Right renal pelvis (tissue), 4 donors: ENCODE results near the gene CDC34. TPM values are rescaled to one million over a fixed set of nuclear protein-coding genes. Genes with fewer than 3 reads are reported as not detected.
A peak's percentile ranks its signal among the peaks of the same experiment; 100 is the strongest.

Experiments used
- DNase-seq, 4 donors: peaks; one replicate each; pipeline ENCODE4 v3.0.0-alpha.2; 2013; ENCODE audit warnings: low read depth in 4 of 4, low spot score in 3 of 4, missing footprints in 1 of 4
- polyA plus RNA-seq, 4 donors: library from polyadenylated mRNA; unstranded; fragments of 120-200 nt; gene quantifications; one replicate each; pipeline ENCODE4 v1.2.1, GENCODE V29; 2013; ENCODE audit not compliant: insufficient read length in 4 of 4

CDC34 gene
- polyA plus RNA-seq, 4 donors, result 56.1 to 75.0 (median 60.6) TPM

- no peak for DNase-seq
These were observed 12.8 kb upstream of the CDC34 start for GRCh38 chr19:518598-519231.

- DNase-seq, result no peak
These were observed 12.1 kb upstream of the CDC34 start for GRCh38 chr19:519449-519865.

DNA sequence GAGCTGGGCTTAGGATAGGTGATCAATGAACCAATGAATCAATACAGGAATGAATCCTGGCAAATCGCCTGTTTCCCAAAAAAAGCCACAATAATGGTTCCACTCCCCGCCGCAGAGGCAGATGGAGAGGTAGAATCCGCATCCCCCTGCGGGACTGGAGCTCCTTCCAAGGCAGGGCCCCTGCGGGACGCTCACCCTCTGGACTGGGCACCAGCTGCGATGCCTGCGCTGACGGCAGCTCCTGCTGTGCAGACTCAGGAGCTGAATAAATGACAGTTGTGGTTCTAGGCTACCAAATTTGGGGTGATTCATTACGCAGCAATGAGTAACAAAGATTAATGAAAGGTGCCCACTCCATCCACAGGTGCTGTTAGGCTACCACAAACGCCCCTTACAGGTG is 8.8 kb upstream of the CDC34 start:
- DNase-seq, result no peak

DNA sequence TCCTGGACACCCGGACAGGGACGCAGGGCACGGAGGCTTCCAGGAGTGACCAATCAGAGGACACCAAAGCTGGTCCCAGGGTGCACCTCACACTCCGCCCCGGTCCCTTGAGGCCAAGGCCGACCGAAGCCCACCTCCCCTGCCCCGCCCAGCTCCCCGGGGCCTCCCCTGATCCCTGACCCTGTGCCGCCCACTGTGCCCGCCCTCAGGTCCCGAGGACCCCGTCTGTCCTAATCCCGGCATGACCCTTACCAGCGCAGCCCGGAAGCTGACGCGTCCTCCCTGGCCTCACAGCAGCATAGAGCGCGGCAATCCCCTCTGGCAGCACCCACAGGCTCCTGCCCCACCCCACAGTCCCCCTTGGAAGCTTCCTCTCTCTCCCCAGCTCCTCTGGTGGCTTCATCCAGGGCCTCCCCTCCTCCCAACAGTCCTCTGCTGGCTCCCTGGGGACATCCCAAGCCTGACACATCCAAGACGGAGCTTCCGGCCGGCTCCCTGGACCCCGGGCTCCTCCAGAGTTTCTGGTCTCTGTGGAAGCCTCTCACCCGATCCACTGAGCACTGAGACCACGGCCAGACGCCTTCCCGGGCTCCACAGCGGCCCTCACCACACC is 7.4 kb upstream of the CDC34 start:
- DNase-seq, result no peak

GRCh38 chr19:525029-525428 is 6.5 kb upstream of the CDC34 start:
- DNase-seq, result no peak

GRCh38 chr19:525857-526419 is 5.6 kb upstream of the CDC34 start:
- DNase-seq, result no peak

DNA sequence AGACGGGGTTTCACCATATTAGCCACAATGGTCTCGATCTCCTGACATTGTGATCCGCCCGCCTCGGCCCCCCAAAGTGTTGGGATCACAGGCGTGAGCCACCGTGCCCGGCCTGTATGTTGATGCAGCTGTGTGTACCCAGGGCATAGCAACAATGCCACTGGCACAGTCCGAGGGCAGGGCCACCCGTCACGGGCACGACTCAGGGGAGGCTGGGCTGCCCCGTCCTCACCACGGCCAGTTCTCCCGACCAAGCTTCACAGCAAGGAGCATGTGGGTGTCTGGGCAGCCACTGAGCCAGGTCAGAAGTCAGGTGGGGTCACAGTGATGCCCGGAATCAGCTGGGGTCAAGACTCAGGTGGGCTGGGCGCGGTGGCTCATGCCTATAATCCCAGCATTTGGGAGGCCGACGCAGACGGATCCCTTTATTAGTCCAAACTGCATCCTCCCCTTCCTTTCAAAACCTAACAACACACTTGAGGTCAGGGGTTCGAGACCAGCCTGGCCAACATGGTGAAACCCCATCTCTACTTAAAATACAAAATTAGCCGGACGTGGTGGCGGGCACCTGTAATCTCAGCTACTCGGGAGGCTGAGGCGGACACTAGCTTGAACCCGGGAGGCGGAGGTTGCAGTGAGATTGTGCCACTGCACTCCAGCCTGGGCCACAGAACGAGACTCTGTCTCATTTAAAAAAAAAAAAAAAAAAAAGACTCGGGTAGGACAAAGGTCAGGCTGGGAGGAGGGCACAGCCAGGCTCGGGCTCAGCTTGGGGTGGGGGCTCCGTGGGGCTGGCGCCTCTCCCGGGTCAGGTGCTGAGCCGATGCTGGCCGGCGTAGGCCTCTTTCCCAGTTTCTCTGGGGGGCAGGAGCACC is 1.2 kb upstream of the CDC34 start:
- DNase-seq, result no peak

- DNase-seq, result peak; percentile 76 to 82 (median 80)
These were observed 379 bp upstream of the CDC34 start for GRCh38 chr19:531009-531752.

GRCh38 chr19:532561-533363 is 1.2 kb downstream of the CDC34 start:
- peak in 2 of 4 donors; percentile 67 to 68 for DNase-seq

GRCh38 chr19:533364-534058 is 2.0 kb downstream of the CDC34 start:
- no peak for DNase-seq

DNA sequence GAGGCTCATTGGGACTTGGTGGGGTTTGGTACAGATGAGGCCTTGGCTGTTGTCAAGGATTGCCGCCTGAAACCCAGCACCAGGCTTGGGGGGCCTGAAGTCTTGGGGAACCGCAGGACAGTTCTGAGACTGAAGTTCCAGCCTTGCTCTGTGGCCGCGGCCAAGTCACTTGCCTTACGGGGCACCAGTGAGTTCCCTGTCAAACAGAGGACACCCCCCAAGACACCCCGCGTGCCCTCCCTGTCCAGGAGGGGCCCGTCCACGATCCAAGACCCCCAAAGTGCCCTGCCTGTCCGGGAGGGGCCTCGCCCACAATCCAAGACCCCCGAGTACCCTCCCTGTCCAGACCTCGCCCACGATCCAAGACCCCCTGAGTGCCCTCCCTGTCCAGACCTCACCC is 2.5 kb downstream of the CDC34 start:
- no peak for DNase-seq

DNA sequence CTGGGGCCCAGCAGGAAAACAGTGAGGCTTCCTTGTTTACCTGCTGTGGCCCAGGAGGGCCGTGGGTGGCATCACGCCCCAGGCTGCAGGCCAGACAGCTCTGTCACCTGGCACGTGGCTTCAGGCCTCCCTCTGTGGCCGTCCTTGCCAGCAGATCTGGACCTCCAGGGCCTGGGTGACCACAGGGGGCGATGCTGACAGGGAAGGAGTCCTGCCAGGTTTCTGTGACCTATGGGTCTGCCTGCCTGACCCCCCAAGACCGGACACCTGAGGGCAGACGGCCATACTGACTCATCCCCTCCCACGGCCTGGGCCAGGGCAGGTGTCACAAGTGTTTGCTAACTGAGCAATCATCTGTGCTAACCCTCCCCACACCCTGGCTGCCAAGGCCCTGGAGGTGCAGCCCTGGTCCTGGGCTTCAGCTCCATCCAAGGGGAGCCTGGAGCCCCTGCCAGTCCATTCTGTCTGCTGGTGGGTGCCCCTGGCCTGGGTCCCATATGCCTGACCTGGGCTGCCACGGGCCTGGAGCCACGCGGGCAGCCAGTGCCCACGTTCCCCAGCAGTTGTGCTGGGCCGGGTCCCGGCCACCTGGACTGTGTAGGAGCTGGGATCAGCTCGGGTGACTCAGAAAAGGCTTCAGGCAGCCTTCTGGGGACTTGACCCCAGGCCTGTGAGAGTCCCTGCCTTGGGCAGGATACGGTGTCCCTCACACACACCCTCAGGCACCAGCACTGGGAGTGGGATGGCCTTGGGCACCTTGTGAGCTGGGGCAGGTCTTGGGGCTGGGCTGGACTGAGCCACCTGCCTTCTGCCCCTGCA is 3.7 kb downstream of the CDC34 start:
- DNase-seq, result no peak

- no peak for DNase-seq
These were observed 4.7 kb downstream of the CDC34 start for GRCh38 chr19:536031-536880.

GRCh38 chr19:536881-537404 is 5.4 kb downstream of the CDC34 start:
- DNase-seq, result no peak

DNA sequence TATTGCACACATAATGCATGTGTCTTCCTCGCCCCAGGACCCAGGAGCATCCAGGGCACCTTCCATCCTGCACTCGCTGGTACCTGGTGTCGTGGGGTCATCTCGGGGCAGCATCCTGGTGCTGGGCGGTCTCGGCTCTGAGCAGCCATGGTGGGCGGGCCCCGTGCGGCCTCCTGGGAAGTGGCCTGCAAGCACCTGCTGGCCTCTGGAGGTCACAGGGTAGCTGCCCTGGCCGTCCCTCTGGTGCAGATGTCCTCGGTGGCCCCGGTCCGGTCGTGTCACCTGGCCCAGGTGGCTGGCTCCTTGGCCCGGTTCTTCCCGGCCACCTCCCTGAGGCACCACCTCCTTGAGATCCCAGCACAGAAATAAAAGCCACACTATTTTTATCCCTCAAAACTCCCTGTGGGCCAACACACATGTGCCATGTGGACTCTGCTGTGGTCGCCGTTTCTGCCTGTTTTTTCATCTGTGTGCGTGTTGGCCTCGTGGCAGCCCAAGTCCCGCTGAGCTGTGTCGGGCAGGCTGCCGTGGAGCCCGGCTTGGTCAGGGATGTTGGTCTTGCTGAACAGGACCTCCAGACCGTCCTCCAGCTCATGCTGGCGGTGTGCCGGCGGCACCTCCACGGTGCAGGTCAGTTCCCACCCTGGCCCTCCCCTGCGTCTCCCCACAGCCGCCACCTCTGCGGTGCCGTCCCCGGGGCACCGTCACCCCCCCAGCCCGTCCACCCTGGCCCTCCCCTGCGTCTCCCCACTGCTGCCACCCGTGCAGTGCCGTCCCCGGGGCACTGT is 7.3 kb downstream of the CDC34 start:
- DNase-seq, result no peak

DNA sequence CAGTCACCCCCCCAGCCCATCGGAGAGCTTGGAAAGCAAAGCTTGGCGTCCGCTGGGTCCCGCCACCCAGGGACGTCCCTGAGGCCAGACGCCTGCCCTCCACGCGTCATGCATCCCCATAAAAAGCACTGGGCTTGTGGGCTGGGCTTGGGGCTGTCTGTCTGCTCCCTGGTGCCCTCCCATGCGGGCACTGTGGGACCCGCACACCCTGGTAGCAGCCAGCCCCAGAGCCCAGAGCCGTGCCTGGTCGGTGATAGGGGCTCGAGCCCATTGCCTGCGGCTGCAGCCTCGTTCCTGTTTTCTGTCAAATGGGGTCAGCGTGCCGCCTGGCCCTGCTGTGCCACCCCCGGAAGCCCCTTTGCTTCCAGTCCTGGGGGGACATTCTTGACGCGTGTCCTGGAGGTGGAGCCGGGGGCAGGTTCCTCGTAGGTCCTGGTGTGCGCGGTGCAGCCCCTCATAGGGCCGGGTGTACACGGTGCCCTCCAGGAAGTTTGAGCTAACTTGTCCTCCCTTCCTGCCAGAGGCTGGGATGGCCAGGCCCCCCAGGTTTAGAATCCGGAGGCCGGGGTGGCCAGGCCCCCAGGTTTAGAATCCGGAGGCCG is 8.0 kb downstream of the CDC34 start:
- no peak for DNase-seq
